ENCODE measurements around the gene LILRB2. TPM values are rescaled to one million over a fixed set of nuclear protein-coding genes. Genes with fewer than 3 reads are reported as not detected.
A peak's percentile ranks its signal among the peaks of the same experiment; 100 is the strongest.

The LILRB2 gene
- total RNA-seq, 2 experiments from 2014 or later: not detected

DNA sequence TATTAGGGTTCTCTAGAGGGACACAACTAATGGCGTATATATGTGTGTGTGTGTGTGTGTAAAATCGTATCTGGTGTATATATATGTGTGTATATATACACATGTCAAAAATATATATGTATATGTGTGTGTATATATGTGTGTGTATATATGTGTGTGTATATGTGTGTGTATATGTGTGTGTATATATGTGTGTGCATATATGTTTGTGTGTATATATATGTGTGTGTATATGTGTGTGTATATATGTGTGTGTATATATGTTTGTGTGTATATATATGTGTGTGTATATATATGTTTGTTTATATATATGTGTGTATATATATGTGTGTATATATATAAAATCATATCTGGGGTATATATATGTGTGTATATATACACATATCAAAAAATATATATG is 18.4 kb downstream of the LILRB2 start:
- Mint-ChIP-seq H3K27ac (no peak overlapping the region), H3K36me3 (no peaks in the 10 kb centered on the region), H3K4me3 (no peak overlapping the region), H3K4me1 (ENCODE audit: low read depth) (no peaks in the 10 kb centered on the region), H3K27me3 (peaks cover 15% of the 10 kb centered on the region), H3K9me3 (no peaks in the 10 kb centered on the region)
- ChIA-PET CTCF (interaction anchor here (0.9 kb wide), 1 partner anchor 12 kb away, joined by 3 read pairs; no protein-coding TSS in a partner anchor), POLR2A (no interaction called here)
- intact Hi-C loops (cut with micrococcal nuclease): no loop called here
- DNase-seq: no peak

DNA sequence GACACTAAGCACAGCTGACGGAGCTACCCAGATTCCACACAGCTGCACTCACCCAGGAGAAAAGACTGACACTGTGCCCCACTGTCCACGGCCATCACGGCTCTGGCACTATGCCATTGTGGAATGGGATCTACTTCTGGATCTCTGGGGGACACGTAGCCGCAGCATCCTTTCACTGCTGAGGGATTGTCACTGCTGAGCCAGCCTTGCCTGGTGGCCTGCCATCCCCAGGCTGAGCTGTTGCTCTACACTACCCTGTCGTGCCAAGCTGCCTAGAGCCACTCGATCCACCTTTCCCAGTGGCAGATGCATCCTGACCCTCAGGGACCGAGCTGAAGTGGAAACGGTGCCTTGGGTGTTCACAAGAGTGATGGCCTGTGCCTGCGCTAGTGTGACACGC is 18.8 kb downstream of the LILRB2 start:
- intact Hi-C loops (cut with micrococcal nuclease): no loop called here
- Mint-ChIP-seq H3K36me3 (no peaks in the 10 kb centered on the region), H3K27ac (no peak overlapping the region), H3K9me3 (no peaks in the 10 kb centered on the region), H3K4me3 (no peak overlapping the region), H3K27me3 (peaks cover 17% of the 10 kb centered on the region), H3K4me1 (ENCODE audit: low read depth) (no peaks in the 10 kb centered on the region)
- ChIA-PET POLR2A (no interaction called here), CTCF (interaction anchor here (0.9 kb wide), 1 partner anchor 12 kb away, joined by 3 read pairs; no protein-coding TSS in a partner anchor)
- DNase-seq: no peak

- Mint-ChIP-seq H3K36me3 (no peaks in the 10 kb centered on the region), H3K27me3 (peaks cover 18% of the 10 kb centered on the region), H3K4me3 (no peak within 1 kb of the TSS), H3K4me1 (ENCODE audit: low read depth) (no peaks in the 10 kb centered on the region), H3K27ac (no peak within 1 kb of the TSS), H3K9me3 (no peaks in the 10 kb centered on the region)
- ChIA-PET CTCF (interaction anchor here (2.7 kb wide), 1 partner anchor 8 kb away, joined by 19 read pairs; no protein-coding TSS in a partner anchor), POLR2A (no interaction called here)
- DNase-seq: no peak
- intact Hi-C loops (cut with micrococcal nuclease): no loop called here
Observed at GRCh38 chr19:54257116-54257480, 23.8 kb downstream of the LILRB2 start, which contains the start of gene LILRB5. TSS of gene LILRB5 (minus strand) at chr19:54257273. CDS start at chr19:54257193, 80 bp downstream.

DNA sequence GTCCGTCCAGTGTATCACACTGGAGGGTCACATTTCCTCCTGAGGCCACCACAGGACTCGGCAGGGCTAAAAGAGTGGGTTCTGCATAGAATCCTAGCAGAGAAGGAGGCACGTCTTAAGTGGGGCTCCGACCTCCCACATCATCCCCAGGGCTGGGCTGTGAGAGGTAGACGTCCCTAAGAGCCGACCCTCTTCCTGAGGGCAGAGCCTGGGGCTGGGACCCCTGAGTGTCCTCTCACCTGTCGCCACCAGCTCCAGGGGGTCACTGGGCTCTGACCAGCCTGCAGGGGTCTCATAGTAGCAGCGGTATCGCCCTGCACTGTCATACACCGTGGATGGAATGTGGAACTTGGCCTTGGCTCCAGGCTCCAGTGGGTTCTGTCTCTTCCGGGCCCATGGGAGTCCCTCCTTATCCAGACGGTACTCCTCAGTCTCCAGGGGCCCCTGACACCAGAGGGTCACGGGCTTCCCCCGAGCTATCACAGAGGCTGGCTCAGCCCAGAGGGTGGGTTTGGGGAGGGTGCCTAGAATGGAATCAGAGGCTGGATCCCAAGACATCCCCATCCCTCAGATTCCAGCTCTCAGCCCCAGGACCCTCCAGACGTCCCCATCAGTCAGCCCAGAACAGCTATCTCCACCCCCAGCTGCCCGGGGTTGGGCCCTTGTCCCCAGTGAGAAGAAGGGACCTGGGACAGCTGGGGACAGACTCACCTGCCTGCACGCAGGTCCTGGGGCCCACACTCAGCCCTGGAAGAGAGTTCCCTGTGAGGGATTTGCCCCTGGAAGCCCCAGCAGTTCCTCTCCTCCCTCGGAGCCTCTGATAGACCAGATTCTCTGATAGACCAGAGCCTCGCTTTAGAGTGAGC is 24.4 kb downstream of the LILRB2 start:
- no peaks in the 10 kb centered on the region for H3K4me1 Mint-ChIP-seq (ENCODE audit: low read depth)

GRCh38 chr19:54255105-54255775 is 25.7 kb downstream of the LILRB2 start:
- Mint-ChIP-seq H3K27ac (no peak overlapping the region), H3K9me3 (no peaks in the 10 kb centered on the region), H3K36me3 (no peaks in the 10 kb centered on the region), H3K4me3 (no peak overlapping the region), H3K27me3 (peaks cover 18% of the 10 kb centered on the region), H3K4me1 (ENCODE audit: low read depth) (peaks cover 3% of the 10 kb centered on the region)
- intact Hi-C loops (cut with micrococcal nuclease): no loop called here
- ChIA-PET CTCF (interaction anchor here (2.7 kb wide), 1 partner anchor 10 kb away, joined by 19 read pairs; no protein-coding TSS in a partner anchor), POLR2A (no interaction called here)
- no peak for DNase-seq

More for the DNA sequence above, 24.4 kb downstream of the LILRB2 start:
- intact Hi-C loops (cut with micrococcal nuclease): no loop called here
- DNase-seq: no peak
- Mint-ChIP-seq H3K27me3 (peaks cover 18% of the 10 kb centered on the region), H3K4me3 (no peak overlapping the region), H3K36me3 (no peaks in the 10 kb centered on the region), H3K9me3 (no peaks in the 10 kb centered on the region), H3K27ac (no peak overlapping the region)
- POLR2A ChIA-PET: no interaction called here
- CTCF ChIA-PET: interaction anchor here (2.7 kb wide), 1 partner anchor 9 kb away, joined by 19 read pairs; no protein-coding TSS in a partner anchor

DNA sequence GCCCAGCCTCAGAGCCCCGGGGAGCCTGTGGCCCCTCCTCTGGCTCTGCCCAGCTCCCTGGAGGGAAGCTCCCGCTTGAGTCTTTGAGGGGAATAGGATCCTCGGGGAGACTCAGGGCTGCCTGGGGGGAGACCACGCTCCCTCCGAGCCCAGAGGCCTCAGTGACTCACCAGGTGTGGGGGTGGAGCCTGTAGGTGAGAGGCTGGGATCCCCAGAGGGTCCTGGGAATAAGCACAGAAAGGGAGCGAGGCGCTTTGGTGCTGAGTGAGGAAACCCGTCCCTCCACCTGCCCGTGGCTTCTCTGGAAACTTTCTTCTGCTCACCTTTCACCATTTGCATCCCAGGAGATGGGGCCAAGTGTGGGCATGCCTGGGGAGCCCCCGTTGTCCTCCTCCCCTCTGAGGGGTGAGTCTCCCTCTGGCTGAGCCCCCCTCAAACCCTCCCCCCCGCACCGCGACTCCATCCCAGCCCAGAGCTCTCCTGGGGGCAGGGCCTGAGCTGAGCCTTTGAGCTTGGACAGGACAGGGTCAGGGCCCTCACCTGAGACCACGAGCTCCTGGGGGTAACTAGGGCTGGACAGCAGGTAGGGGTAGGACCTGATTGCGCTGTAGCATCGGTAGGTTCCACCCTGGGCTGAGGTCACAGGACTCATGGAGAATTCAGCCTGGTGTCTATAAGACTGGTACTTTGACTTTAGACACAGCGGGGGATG is 26.6 kb downstream of the LILRB2 start:
- ChIA-PET CTCF (no interaction called here), POLR2A (no interaction called here)
- Mint-ChIP-seq H3K4me3 (no peak overlapping the region), H3K9me3 (no peaks in the 10 kb centered on the region), H3K4me1 (ENCODE audit: low read depth) (peaks cover 5% of the 10 kb centered on the region), H3K27ac (no peak overlapping the region), H3K27me3 (peaks cover 18% of the 10 kb centered on the region), H3K36me3 (no peaks in the 10 kb centered on the region)
- DNase-seq: no peak
- intact Hi-C loops (cut with micrococcal nuclease): no loop called here

DNA sequence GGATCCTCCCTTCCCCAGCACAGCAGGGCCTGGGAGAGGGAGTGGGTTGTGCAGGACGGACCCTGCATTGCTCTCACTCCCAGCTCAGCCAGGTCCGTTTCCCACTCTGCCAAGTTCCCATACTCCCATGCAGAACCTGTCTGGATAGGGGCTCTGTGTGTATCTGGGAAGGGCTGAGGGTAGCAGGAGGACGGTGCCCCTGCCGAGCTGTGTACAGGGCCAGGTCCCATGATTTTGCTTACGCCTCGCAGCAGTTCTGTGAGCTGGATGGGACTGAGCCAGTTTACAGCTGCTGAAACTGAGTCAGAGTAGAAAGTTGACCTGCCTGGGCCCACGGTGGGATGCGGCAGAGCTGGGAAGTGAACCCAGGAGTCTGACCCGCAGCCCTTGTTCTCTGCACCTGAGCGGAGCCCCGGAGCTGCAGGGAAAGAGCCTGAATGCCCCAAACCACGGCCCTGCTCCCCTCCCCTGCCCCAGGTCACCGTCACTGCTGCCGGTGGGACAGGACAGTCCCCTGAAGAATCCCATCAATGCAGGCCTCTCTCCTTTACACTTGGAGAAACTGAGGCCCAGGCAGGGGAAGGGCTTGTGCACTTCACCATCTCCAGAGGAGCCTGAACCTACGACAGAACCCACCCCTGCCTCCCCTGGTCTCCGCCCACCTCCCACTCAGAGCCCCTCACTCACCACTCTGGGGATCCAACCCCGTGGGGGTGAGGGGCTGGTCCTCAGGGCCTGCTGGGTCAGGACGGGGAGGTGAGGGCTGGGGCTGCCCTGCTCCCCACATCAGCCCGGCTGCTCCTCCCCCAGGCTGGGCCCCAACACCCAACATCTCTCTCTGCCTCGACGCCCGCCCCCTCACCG is 27.3 kb downstream of the LILRB2 start:
- H3K27me3 Mint-ChIP-seq: peaks cover 18% of the 10 kb centered on the region
- DNase-seq: no peak
- no peaks in the 10 kb centered on the region for H3K36me3 Mint-ChIP-seq
- intact Hi-C loops (cut with micrococcal nuclease): no loop called here
- POLR2A ChIA-PET: no interaction called here
- H3K4me1 Mint-ChIP-seq (ENCODE audit: low read depth): peaks cover 5% of the 10 kb centered on the region
- H3K27ac Mint-ChIP-seq: no peak overlapping the region
- CTCF ChIA-PET: interaction anchor here (1.0 kb wide), 1 partner anchor 13 kb away, joined by 3 read pairs; no protein-coding TSS in a partner anchor
- H3K9me3 Mint-ChIP-seq: no peaks in the 10 kb centered on the region
- no peak overlapping the region for H3K4me3 Mint-ChIP-seq

DNA sequence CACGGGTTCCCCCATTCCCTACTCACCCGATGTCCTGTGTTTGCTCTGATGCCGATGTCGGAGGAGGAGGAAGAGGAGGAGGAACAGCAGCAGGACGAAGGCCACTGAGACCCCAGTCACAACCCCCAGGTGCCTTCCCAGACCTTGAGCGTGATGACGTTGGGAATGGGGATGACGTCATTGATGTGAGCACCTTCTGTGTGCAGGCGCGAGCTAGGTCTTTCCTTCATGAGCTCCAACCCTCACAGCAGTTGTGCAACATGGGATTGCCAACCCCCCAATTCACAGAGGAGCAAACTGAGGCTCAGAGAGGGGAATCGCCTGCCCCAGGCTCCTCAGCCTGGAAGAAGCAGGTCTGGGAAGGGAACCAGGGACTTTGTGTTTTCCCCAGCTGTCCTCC is 28.1 kb downstream of the LILRB2 start:
- H3K4me3 Mint-ChIP-seq: no peak overlapping the region
- no peak for DNase-seq
- H3K27ac Mint-ChIP-seq: no peak overlapping the region
- peaks cover 16% of the 10 kb centered on the region for H3K27me3 Mint-ChIP-seq
- ChIA-PET CTCF (interaction anchor here (1.0 kb wide), 1 partner anchor 13 kb away, joined by 3 read pairs; no protein-coding TSS in a partner anchor), POLR2A (no interaction called here)
- peaks cover 12% of the 10 kb centered on the region for H3K4me1 Mint-ChIP-seq (ENCODE audit: low read depth)
- intact Hi-C loops (cut with micrococcal nuclease): no loop called here
- no peaks in the 10 kb centered on the region for H3K9me3 Mint-ChIP-seq
- H3K36me3 Mint-ChIP-seq: no peaks in the 10 kb centered on the region

DNA sequence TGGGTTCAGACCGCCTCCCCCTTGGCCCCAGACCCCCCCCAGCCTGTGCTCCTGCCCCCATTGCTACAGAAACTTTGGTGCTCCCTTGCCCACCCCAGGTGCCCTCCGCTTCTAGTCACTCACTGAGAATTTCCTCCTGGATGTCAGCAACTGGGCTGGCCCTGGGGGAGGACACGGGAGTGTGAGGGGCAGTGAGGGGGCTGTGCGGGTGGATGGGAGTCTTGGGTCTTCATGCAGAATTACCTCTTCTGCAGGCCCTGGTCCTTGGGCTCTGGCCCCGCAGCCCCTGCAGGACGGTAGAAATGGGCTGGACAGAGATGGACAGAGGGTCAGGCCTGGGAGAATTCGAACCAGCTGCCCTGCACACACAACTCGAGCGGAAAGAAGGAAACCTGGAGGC is 28.7 kb downstream of the LILRB2 start:
- H3K9me3 Mint-ChIP-seq: no peaks in the 10 kb centered on the region
- H3K36me3 Mint-ChIP-seq: no peaks in the 10 kb centered on the region
- CTCF ChIA-PET: interaction anchor here (1.0 kb wide), 1 partner anchor 14 kb away, joined by 3 read pairs; no protein-coding TSS in a partner anchor
- no peak overlapping the region for H3K27ac Mint-ChIP-seq
- peaks cover 11% of the 10 kb centered on the region for H3K27me3 Mint-ChIP-seq
- no peak overlapping the region for H3K4me3 Mint-ChIP-seq
- H3K4me1 Mint-ChIP-seq (ENCODE audit: low read depth): peaks cover 16% of the 10 kb centered on the region
- intact Hi-C loops (cut with micrococcal nuclease): no loop called here
- no peak for DNase-seq
- POLR2A ChIA-PET: no interaction called here

- H3K9me3 Mint-ChIP-seq: no peaks in the 10 kb centered on the region
- DNase-seq: peak; percentile 78
- H3K27ac Mint-ChIP-seq: no peak overlapping the region
- POLR2A ChIA-PET: interaction anchor here (0.8 kb wide), 1 partner anchor 47 kb away, joined by 3 read pairs; the partner anchor contains the start of gene RPS9
- H3K36me3 Mint-ChIP-seq: no peaks in the 10 kb centered on the region
- intact Hi-C loops (cut with micrococcal nuclease): loop anchor here (5.0 to 10.0 kb wide), 2 partner anchors 41 to 137 kb away; no protein-coding TSS in a partner anchor
- peaks cover 20% of the 10 kb centered on the region for H3K4me1 Mint-ChIP-seq (ENCODE audit: low read depth)
- H3K27me3 Mint-ChIP-seq: peaks cover 10% of the 10 kb centered on the region
- CTCF ChIA-PET: interaction anchor here (1.0 kb wide), 1 partner anchor 18 kb away, joined by 5 read pairs; no protein-coding TSS in a partner anchor
- no peak overlapping the region for H3K4me3 Mint-ChIP-seq
Observed at GRCh38 chr19:54248016-54248601, 32.8 kb downstream of the LILRB2 start.
